DMS53 treated with DMSO at 0.1 percent for 48 hours (cell line): Measurements from ENCODE around the gene PPARA.
A peak's percentile ranks its signal among the peaks of the same experiment; 100 is the strongest.

ENCODE experiments used
- DNase-seq: peaks from one replicate; lab custom pipeline; 2025; ENCODE audit not compliant: unreplicated experiment; lab: John Stamatoyannopoulos, UW

Gene PPARA

DNA sequence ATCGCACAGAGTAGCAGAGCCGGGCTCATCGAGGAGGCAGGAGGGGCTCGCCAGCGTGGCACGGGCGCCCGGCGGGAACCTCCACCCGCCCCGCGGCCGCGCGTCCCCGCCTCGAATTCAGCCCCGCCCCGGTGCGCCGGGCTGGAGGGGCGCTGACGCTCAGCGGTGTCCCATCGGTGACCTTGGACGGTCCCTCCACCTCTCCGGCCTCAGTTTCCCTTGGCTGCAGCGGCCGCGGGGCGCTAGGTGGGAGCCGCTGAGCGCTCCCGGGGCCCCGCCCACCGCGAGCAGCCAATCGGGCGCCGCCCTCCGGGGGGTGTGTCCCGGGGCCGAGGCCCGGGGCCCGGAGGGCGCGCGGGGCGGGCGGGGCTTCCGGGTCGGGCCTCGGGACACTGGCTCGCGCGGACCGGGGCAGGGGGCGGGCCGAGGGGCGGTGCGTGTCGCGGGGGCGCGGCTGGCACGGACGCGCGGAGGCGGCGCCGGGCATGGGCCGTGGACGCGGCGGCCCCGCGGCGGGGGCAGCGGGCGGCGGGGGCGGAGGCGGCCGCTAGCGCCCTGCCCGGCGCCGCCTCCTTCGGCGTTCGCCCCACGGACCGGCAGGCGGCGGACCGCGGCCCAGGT, at the start of gene PPARA:
Gene PPARA, plus strand, starts transcription at position 493 of the 621 bp plus-strand sequence. CDS start 47,858 bp downstream, outside the sequence.
- peak; percentile 43 for DNase-seq

DNA sequence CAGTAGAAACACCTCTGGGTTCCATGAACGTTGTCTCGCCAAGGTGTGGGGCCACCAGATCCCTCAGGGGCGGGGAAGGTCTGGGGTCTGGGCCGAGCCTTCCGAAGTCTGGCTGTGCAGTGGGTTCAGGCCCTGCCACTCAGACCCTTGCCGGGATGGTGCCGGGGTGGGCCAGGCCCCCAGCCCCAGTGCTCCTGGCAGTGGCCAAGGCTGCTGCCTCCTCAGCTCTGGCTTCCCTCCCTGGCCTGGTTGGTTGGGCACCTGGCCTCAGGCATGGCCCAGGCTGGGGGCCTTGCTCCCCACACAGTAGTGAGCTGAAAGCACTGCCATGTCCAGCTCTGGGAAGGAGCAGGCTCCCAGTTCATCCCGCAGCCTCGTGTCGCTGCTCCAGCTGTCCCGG, 48.2 kb upstream of the PPARA start:
- no peak for DNase-seq

GRCh38 chr22:46102752-46103151, 47.6 kb upstream of the PPARA start:
- DNase-seq = no peak

DNA sequence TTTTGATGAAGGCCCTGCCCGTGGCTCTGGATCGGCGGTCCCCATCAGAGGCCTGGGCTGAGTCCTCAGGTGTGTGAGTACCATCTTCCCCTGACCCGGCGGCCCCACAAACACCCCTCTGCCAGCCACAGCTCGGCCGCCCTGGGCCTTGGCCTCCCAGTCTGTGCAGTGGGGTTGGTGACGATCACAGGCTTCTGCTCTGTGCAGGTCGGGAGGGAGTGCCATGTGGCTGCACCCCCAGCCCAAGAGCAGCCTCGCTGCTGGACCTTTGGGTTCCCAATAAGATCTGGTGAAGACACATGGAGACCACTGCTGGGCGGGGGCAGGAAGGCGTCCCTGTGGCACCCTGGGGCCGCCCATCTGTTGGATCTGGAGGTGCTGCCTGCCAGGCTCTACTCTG, 47.1 kb upstream of the PPARA start:
- no peak for DNase-seq

GRCh38 chr22:46103664-46104063, 46.7 kb upstream of the PPARA start:
- DNase-seq = no peak

- DNase-seq = no peak
These were observed 46.0 kb upstream of the PPARA start for GRCh38 chr22:46104170-46104880.

DNA sequence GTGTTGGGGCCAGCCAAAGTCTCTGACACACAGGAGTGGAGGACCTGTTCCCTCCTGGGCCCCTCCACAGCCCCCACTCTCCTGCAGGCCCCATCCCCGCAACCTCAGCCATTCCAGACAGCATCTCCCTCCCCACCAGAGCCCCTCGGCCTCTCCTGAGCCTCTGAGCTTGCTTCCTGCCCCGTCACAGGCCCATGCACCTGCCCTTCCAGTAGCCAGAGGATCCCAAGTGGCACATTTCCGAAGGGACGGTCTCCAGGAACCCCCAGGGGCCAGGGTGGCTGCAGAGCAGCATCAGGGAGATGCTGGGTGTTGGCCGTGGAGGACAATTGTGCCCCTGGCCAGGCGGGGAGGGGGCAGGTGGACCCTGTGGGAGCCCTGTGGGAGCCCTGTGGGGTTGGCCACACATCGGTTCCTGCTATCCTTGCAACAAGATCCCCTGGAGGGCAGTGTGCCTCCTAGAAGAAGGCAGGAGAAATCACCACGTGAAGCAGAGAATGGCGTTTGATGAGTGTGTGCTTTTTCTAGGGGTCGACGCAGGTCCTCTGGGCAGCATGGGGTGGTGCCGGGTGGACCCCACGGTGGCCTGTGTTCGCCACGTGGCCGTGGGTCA, 45.3 kb upstream of the PPARA start:
- no peak for DNase-seq

DNA sequence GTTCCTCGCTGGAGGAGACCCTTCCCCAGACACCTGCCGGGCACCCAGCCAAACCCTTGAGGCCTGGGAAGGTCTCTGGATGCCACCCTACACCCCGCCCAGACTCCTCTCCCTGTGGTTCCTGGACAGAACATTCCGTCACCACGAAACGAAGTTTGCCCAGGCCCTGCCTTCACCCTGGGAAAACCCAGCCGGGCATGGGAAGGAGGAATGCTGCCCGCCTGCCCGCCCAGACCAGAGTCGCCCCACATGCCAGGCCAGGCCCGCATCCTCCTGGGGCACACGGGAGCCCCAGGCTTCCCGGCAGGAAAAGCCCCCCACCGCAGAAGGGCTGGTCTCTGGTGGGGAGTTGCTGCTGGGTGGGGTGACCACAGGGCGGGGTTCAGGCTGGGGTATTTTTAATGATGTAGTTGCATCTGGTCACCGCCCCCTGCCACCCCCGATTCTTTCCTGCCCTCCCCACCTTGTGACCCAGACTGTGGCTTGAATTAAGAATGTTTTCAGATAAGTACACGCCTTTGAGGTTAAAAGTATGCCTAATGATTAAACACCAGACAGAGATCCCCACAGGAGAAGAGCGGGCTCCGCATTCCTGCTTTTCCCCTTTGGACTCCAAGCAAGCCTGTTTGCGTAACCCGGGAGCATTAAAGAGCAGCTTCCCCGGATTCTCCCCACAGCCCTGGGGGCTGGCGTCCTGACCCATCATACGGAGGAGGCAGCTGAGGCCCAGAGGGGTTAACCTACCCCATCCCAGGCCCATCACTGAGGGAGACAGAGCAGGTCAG, 44.6 kb upstream of the PPARA start:
- no peak for DNase-seq

DNA sequence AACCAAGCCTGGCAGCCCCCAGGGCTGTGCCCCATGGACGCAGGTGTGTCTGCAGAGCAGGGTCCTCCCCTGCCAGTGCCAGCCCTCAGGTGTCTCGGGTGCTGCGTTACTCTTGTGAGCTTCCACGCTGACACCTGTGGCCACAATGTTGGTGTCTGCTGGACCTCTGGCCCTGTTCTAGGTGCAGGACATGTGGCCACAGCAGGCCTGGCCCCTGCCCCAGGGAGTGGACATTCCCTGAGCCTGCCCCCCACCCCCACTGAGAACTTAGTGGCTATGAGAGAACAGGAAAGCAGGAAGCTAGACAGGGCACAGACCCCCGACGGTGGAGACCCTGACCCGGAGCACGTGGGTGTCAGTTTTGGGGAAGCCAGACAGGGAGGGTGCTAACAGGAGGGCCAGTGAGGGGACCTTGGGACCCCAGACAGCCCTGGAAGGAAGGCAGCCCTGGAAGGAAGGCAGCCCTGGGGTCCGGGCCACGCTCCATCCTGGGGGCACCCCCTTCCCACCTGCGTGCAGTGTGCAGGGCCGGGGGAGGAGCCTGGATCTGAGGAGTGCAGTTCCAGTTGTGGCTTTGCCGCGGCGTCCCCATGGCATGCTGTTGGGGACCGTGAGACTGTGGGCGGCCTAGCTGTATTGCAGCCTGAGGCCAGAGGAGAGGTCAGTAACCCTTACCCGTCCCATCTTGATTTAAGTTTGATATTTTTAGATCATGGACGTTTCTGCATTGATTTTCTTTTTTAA, 43.9 kb upstream of the PPARA start:
- peak; percentile 11 for DNase-seq

GRCh38 chr22:46107089-46107664, 43.1 kb upstream of the PPARA start:
- peak; percentile 55 for DNase-seq

GRCh38 chr22:46107753-46108563, 42.4 kb upstream of the PPARA start:
- peak; percentile 36 for DNase-seq

- DNase-seq = no peak
These were observed 41.5 kb upstream of the PPARA start for GRCh38 chr22:46108564-46109473.

DNA sequence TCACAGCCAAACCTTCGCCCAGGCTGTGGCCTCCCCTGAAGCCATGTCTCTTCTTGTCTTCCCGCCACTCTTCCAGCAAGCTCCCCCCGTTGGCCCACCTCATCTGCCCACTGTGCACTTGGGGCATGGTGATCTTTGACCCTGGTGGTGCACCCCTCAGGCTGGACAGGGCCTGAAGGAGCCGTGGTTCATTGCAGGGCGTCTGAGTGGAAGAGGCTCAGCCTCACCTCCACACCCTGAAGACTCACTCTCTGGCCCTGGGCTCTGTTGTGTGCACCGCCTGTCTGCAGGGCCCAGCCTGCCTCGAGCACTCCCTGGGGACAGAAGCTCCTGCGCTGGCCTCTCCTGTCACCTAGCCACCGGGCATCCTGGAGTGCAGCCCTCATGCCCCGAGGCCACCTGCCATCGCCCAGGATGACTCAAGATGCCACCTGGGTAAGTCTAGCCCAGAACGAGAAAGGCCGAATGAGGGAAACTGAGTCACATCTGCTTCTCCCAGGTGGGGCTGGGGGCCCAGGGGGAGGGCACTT, 40.8 kb upstream of the PPARA start:
- DNase-seq = no peak

DNA sequence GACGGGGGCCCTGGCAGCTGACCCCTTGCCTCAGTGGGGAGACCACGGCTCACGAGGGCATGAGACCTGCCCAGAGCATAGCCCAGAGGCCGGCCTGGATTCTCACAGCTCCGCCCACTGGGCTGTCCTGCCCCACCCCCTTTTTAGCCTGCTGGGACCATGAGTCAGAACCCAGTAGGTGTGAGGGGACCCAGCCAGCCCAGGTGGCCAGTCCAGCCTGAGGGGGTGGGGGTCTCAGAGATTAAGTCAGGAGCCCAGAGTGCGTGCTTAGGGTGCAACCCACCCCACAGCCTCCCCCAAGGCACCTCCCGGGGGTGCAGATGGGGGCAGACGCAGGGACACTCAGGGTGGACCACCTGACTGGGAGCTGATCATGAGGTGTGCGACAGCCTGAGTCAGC, 40.1 kb upstream of the PPARA start:
- DNase-seq = no peak

DNA sequence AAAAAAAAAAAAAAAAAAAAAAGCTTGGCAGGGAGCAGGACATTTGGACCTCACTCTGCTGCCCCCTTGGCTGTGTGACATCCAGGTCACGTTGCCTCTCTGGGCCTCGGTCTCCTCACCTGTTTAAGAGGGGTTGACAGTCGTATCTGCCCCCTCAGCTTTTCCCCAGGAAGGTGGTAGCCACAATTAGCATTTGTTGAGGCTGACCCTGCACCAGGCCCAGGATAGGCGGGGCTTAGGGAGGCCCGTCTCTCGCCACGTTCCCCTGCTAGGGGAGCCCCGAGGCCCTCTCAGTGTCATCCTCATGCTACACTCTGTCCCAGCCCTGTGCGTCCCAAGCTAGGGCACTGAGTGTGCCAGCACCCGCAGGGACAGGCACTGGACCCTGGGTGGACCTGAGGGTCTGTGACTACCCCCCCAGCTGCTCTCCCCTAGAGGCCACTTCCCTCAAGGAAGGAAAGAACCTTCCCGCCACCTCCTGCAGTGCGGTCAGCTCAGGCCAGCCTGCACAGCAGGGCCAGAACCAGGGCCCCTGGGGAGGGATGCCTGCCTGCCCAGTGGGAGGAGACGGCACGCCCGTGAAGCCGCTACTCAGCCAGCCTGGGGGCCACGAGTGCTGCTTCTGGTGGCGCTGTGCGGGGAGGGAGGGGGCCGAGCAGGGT, 38.5 kb upstream of the PPARA start:
- DNase-seq = no peak

DNA sequence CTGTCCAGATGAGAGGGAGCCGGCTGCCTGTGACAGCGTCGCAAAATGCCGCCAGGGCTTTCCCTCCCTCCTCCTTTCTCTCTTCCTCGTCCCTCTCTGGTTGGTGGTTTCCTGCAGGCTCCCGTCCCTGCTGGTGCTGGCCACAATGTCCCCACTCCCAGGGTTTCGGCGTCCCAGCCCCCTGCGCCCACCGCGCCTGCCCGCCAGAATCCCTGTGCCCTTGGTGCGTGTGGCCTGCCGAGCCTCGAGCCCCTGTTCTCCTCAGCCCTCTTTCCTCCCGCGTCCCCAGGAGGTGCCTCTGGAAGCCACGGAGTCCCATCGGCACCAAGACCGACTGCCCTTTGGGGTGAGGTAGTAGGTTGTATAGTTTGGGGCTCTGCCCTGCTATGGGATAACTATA, 37.9 kb upstream of the PPARA start:
- DNase-seq = no peak

GRCh38 chr22:46113110-46113909, 37.0 kb upstream of the PPARA start:
- DNase-seq = no peak
